ENCODE results near the gene DDB1.

Gene DDB1

DNA sequence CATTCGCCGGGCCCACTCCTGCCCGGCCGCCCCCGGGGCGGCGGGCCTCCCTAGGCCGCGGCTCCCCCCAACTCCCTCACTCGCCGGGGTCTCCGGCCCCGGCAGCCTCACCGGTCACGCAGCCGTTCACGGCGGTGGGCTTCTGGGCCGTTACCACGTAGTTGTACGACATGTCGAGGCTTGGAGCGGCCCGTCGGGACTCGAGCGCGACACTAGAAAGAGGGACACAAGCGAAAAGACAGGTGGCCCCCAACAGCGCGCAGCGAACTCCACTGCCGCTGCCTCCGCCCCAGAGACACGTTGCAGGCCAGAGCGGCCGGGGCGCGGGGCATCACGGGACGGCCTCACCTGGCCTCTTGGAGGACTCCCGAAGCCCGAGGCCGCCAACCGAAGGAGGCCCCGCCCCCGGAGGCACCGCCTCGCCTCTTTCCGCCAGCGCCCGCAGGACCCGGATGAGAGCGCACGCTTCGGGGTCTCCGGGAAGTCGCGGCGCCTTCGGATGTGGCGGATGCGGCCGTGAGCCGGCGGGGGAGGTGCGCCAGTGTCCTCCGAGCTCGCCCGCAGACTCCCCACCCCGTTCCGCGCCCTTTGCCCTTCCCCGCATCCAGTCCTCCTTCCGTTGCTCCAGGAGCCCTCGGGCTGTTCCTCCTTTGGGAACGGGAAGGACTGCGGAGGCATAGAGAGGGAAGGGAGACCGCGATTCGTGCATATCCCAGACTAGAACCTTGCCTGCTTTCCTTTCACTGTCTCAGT, at the start of gene DDB1, which contains the start of gene TKFC:
DDB1 (minus strand) TSS at position 309 of the 753 bp plus-strand sequence; CDS start at position 172, 137 bp downstream.
TKFC (plus strand) TSS at position 432 of the 753 bp plus-strand sequence. CDS start 1,501 bp downstream, outside the sequence.
- peak; percentile 96 for DNase-seq

DNA sequence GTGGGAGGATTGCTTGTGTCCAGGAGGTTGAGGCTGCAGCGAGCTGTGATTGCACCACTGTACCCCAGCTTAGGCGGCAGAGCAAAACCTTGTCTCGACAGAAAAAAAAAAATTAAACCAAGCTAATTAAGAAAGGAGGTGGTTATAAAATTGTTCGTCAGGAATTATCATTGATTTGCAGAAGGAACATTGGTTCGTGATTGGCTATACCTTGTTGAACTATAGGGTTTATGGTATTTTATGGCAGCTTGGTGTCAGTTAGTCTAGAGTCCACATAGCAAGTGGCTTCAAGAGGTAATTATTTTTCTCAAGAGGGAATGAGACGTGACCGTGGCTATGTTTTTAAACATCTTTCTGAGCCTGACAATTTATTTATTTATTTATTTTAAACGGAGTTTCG, 48.0 kb upstream of the DDB1 start:
- no peak for DNase-seq

DNA sequence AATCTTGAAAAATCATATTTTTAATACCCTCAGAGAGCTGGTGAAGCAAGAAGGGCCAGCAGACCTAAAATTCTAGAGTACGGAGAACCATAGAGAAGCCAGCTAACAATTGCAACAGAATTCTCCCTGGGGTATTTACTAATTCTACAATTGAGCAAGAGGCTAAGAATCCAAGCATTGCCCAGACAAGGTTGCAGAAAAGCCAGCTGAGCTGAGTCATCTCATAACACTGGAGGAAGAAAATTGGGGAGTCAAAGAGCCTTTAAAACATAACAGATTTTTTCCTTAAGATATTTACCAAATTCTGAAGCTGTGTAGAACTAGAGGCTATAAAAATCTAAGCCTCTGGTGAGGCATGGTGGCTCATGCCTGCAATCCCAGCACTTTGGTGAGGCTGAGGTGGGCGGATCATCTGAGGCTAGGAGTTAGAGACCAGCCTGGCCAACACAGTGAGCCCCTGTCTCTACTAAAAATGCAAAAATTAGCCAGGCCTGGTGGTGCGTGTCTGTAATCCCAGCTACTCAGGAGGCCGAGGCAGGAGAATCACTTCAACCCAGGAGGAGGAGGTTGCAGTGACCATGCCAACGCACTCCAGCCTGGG, 45.9 kb upstream of the DDB1 start:
- no peak for DNase-seq

DNA sequence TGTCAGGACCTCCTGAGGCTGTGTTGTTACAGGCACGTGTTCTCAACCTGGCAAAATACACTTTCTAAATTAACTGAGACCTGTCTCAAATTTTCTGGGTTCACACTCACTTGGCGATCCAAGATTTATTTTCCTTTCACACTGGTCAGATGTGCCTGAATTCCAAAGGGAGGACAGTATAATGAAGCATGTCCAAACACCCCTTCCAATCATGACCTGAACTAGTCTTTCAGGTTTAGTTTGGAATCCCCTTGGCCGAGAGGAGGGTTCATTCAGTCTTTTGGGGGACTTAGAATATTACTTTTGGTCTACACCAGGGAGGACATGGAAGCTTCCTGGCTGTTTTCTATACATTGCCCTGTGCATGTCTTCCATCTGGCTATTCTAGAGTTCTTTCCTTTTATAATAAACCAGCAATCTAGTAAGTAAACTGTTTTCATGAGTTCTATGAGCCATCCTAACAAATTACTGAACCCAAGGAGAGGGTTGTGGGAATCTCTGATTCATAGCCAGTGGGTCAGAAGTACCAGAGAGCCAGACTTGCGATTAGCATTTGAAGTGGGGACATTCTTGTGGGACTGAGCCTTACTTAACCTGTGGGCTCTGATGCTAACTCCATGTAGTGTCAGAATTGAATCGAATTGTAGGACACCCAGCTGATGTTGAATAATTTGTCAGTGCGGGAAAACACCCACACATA, 44.7 kb upstream of the DDB1 start:
- no peak for DNase-seq

DNA sequence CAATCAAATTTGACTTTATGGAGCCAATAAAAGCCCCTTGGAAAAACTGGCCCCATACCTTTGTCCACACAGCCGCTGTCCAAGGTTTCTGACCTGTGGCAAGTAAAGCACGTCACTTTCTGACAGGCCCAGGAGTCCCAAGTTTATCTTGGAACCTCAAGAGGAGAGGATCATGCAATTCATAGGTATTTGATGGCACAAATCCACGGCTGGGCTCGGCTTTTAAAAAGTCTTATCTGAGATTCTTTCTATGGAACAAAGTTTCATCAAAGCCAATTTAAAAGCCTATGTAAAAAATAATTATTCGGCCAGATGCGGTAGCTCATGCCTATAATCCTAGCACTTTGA, 42.8 kb upstream of the DDB1 start:
- DNase-seq, result no peak

DNA sequence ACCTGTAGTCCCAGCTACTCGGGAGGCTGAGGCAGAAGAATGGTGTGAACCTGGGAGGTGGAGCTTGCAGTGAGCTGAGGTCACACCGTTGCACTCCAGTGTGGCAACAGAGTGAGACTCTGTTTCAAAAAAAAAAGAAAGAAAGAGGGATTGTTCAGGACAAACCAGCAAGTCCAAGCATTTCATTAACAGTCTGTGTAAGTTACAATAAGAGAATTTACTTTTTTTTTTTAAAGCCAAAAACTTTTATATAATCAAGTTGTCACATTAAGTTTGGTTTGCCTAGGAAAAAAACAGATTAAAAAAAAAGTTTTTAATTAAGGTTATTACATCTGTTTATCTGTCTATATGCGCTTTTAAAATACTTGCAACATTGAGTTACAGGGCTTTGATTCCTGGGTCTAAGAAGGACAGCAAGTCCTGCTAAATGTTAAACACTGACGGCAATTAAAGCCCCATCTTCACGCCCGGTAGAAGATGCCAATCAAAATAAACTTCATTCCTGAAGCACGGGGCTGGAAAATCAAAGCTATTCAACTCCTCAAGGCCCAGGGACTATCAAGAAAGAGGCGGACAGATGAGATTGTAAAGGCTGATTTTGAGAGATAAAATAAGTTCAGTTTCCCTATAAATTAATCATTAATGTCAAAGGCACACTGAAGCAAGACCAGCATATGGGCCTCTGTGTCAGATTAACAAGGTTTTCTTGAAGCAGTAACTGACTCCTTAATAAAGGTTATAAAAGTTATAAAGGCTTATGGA, 39.9 kb upstream of the DDB1 start:
- no peak for DNase-seq

DNA sequence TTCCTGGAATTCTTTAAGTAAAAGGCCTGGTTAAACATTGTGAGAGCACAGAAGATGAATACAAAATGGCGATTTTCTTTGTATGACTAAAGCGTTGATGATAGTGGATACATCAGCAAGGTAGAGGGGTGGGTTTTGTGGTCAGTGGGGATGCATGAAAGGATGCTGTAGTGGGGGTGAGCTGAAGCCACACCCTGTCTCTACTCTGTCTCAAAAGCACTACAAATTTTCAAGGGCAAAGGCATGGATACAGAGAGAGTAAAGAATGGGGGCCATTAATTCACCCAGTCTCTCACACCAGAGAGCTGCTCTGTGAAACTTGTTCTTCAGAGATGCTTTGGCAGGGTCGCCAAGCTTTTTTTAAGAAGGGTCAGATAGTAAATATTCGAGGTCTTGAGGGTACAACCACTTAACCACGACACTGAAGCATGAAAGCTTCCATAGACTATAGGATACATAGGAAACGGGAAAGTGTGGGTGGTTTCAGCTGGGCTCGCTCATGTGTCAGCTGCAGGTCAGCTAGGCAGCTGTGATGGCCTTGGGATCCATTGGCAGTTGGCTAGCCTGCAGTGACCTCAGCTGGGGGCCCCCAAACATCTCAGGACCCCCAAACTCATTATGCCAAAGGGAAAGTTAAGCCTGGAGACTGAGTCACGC, 37.6 kb upstream of the DDB1 start:
- DNase-seq, result no peak

DNA sequence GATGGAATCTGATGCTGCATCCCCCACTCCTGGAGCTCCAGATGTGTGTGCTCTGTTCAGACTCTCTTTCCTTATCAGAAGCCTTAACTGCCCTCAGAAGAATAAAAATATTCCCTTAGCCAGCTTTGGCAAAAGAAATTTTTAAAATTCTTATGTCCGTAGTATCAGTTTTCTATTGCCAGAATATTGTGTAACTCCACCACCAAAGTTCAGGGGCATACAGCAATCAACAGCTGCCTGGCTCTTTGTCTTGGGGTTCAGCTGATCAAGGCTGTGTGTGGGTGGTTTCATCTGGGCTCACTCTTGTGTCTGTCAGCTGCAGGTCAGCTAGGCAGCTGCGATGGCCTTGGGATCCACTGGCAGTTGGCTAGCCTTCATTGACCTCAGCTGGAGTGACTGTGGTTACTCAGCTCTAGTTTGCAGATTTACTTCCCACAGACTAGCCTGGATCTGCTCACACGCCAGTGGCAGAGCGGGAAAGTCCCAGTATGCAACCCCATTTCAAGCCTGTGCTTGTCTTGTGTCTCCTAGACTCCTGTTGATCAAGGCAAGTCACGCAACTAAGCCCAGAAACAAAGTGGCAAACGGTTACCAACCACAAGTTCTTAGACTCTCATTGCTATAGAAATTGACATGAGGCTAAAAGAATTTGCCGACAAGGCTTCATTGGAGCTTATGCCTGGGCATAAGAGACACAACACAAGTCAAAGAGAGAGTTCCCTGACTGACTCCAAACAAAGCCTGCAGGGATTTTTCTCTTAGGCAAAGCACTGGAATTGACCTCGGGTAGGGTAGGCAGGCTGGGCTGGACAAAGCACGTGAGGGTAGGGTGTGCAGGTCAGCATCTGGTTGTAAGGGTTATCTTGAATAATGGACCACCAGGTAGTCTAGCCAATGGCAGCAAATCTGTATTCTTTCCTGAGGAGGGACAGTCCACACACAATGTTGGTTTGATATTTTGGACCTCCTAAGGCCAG, 36.8 kb upstream of the DDB1 start:
- no peak for DNase-seq

DNA sequence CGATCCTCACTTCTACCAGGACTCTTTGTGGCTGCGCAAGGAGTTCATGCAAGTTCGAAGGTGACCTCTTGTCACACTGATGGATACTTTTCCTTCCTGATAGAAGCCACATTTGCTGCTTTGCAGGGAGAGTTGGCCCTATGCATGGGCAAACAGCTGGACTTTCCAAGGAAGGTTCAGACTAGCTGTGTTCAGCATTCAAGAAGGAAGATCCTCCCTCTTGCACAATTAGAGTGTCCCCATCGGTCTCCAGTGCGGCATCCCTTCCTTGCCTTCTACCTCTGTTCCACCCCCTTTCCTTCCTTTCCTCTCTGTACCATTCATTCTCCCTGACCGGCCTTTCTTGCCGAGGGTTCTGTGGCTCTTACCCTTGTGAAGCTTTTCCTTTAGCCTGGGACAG, 35.7 kb upstream of the DDB1 start:
- DNase-seq, result no peak

DNA sequence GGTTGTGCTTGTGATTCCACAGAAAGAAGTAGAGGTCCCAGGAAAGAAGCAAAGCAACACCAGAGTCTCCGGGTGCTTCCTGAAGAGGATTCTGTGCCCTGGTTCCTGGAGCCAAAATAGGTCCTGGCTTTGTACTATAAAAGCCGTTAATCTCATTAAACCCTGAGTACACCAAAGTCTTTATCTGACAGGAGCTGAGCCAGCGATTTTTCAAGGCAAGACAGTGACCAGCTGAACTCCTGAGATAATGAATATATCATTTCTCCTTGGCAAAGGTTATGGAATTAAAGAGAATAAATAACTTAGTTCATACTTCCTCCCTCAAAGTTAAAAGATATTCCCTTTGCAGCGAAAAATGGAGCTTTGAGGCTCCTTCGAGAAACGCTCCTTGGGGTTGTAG, 34.5 kb upstream of the DDB1 start:
- DNase-seq, result no peak

DNA sequence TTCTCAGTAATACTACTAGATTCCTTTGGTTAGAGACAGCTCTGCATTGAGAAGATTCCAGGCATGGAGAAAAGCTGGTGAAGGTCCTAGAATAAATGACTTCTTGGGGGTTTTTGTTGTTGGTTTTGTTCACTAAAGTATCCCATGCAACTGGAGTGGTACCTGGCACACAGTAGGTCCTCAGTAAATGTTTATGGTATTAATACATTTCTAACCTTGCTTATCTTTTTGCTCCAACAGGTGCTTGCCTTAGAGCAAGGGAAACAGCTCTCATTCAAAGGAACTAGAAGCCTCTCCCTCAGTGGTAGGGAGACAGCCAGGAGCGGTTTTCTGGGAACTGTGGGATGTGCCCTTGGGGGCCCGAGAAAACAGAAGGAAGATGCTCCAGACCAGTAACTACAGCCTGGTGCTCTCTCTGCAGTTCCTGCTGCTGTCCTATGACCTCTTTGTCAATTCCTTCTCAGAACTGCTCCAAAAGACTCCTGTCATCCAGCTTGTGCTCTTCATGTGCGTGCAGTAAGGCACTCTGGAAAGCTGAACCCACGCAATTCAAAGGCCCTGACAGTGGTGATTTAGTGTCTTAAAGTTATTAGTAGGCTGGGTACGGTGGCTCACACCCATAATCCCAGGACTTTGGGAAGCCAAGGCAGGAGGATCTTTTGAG, 31.2 kb upstream of the DDB1 start:
- no peak for DNase-seq

DNA sequence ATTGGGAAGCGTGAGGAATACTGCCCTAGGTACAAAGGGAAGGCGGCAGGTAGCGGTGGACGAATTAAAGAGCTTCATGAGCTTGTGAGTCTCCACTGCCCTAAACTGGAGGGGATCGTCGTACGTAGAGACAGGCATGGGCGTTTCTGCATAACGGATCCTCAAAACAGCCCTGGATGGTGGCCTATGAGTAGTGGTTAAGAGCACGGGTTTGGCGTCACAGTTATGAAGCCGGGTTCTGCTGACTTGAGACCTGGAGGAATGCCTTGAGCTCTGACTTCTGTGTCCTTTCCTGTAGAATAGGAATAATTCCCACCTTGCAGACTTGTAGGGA, 29.6 kb upstream of the DDB1 start:
- DNase-seq, result no peak

DNA sequence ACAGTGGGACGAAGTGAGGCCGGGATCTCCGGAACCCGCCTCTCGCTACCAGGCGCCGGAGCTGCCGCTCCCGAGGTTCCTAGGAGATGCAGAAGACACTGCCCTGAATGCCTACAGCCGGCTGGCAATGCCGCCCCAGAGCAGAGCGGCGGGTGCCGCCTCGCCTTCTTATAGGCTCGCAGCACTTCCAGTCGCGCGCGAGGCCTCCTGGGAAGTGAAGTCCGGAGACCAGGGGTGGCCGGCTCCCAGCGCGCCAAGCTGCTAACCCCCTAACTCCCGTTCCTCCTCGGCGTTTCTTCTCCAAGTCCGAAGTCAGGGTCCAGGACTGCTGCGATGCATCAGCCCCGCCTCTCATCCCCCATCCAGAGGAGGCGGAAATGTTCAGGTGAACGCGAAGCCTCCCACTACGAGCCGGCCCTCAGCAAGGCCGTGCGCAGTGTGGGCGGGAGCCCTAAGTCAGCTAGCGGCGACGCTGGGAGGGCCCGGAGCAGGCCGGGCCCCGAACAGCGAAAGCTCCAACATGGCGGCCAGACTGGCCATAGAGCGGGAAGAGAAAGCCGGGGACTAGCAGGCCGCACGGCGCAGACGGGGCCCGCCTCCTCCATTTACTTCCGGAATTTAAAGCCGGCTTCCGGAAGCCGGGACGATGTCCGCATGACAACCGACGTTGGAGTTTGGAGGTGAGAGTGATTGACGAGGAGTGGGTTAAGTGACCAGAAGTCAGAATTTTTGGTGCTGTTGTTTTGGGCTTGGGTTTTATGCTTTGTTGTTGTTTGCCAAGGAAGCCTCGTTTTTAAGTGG, 29.0 kb upstream of the DDB1 start, which contains the start of the genes CYB561A3 and TMEM138:
CYB561A3 (minus strand) TSS at position 142 of the 801 bp plus-strand sequence. CDS start 5,169 bp downstream, outside the sequence.
TMEM138 (plus strand) TSS at position 634 of the 801 bp plus-strand sequence. CDS start 2,017 bp downstream, outside the sequence.
- DNase-seq, result peak; percentile 81

DNA sequence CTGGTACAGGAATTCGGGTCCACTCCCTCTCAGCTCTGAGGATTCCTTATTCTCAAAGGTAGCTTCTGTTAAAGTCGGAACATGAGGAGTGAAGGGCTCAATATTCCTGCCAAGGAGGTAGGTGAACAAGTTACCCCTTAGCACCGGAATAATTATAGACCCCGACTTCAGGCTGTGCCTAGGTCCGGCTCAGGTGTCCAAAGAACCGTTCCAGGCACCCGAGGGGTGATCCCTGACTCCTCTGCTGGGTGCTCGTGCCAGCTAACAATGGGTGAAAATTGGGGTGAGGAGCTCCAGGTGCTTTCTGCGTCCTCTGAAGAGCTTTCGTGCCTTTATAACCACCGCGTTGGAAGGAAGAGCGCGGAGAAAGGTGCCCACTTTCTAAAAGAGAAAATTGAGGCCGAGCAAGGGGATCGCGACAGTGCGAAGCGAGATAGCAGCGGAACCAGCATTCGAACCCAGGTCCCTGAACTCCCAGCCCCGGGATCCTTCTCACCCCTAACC, 28.4 kb upstream of the DDB1 start:
- no peak for DNase-seq

DNA sequence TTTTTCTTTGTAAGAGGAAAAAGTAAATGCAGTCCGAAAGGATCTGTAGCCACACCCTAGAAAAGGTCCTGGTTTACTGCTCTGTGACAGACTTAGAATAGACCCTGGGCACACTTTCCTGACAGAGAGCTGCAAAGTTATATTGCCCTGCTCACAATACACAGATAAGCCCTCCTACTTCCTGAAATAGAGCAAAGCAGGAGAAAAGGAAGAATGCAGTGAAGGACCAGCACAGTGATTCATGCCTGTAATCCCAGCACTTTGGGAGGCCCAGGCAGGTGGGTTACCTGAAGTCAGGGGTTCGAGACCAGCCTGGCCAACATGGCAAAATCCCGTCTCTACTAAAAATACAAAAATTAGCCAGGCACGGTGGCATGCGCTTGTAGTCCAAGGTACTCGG, 26.6 kb upstream of the DDB1 start:
- no peak for DNase-seq

DNA sequence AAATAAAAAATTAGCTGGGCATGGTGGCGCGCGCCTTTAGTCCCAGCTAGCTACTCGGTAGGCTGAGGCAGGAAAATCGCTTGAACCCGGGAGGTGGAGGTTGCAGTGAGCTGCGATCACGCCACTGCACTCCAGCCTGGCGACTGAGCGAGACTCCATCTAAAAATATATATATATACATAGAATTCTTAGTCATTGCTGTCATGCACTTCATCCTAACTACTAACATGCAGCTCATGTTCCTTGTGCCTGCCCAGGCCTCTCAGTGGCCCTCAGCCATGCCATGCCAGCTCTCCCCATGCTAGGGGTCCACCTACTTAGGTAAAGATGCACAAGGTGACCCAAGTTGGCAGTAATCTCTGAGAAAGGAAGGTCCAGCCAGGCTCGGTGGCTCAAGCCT, 25.7 kb upstream of the DDB1 start:
- DNase-seq, result no peak

DNA sequence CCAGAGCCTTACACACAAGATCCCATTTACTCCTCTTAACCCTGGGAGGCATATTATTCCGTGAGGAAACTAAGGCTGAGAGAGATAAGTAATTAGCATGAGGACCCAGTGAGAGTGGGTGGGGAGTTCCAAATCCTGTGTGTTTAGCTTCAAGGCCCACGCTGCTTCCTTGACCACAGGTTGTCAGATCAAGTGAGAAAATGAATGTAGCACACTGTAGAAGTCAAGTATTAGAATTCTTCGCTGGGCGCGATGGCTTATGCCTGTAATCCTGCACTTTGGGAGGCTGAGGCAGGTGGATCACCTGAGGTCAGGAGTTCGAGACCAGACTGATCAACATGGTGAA, 25.0 kb upstream of the DDB1 start:
- DNase-seq, result no peak

DNA sequence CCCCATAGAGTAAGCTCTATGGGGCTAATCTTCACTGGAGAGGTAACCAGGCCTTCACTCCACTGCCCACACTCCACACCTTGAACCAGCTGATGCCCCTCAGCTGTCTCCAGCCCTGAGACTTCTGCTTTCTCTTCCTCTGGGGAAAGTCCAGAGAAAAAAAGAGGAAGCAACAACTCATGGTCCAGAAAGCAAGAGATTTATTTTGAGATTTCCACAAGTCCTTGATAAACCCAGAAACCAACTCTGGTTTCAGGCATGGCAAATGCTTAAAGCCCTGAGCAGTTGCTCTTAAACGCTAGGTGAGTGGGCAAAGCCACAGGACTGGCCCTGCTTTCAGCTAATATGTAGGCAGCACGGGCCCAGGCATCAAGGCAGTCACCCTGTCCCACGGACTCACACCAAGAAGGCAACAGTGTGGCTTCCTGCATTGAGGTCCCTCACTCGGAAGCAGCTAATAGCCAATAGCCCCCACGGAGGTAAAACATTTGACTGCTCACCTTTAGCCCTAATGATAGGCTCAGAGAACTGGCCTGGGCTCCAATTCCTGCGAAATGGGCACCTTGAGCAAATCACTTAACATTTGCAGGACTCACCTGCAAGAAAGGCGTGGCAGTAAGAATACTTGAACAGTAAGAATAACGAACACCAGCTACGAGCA, 24.5 kb upstream of the DDB1 start:
- DNase-seq, result no peak

DNA sequence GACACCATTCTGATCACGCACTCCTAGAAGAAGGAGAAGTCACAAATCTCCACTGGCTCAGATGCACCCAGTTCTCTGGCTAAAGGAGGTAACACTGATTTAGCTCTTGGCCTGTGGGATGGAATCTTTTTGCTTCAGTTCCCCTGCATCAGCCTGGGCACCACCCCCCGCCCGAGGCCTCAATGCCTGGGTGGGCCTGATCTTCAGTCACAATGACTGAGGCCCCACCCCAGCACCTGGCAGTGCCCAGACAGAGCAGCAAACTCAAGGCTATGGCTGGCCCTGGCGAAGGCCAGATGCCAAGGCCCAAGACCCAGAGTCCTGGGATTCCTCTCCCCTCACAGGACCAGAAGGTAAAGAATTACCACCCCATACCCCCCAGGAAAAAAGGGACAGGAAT, 23.8 kb upstream of the DDB1 start:
- no peak for DNase-seq
